Ectodermal cell (in vitro differentiated cells): ENCODE results near the gene NEDD4L.

ENCODE experiments used
- H3K27ac ChIP-seq: 2 replicates; pipeline ENCODE4 v1.7.0; 2013; ENCODE audit warnings: mild to moderate bottlenecking, low read depth, low read length; ENCODE audit not compliant: insufficient read depth, poor library complexity, severe bottlenecking
- H3K27me3 ChIP-seq: 2 replicates; pipeline ENCODE4 v1.7.0; 2013; ENCODE audit warnings: mild to moderate bottlenecking, low read length; ENCODE audit not compliant: insufficient read depth, control insufficient read depth, poor library complexity, severe bottlenecking
- H3K36me3 ChIP-seq: one replicate; pipeline ENCODE4 v1.7.0; 2013; ENCODE audit warnings: low read length; ENCODE audit not compliant: control insufficient read depth, insufficient read depth
- H3K4me1 ChIP-seq: one replicate; pipeline ENCODE4 v1.7.0; 2013; ENCODE audit warnings: low read length; ENCODE audit not compliant: control insufficient read depth, insufficient read depth
- H3K4me3 ChIP-seq: 2 replicates; pipeline ENCODE4 v1.7.0; 2013; ENCODE audit warnings: low read depth, low read length, control low read depth; ENCODE audit not compliant: insufficient read depth
- H3K9me3 ChIP-seq: 2 replicates; pipeline ENCODE4 v1.7.0; 2013; ENCODE audit warnings: mild to moderate bottlenecking, low read length, moderate library complexity; ENCODE audit not compliant: control insufficient read depth
- WGBS, 2 experiments: methylation state at CpG; one replicate each; pipeline ENCODE4 v1.1.7; 2013; ENCODE audit warnings: missing lambda C conversion rate in 2 of 2; 5-methylcytosine and 5-hydroxymethylcytosine counted together

NEDD4L gene

GRCh38 chr18:58313491-58314032 is 269.5 kb downstream of the NEDD4L start:
- Histone ChIP-seq H3K27ac (no peak overlapping the region), H3K9me3 (no peaks in the 10 kb centered on the region), H3K36me3 (no peaks in the 10 kb centered on the region), H3K4me3 (no peak overlapping the region), H3K4me1 (no peaks in the 10 kb centered on the region), H3K27me3 (no peaks in the 10 kb centered on the region)
- WGBS, 2 experiments, result 95 to 97% methylated on average over 5 of the region's 5 CpGs

GRCh38 chr18:58314284-58314683 is 270.3 kb downstream of the NEDD4L start:
- H3K27me3 ChIP-seq, result no peaks in the 10 kb centered on the region
- H3K27ac ChIP-seq, result no peak overlapping the region
- WGBS, 2 experiments, result 93 to 94% methylated on average over 7 of the region's 7 CpGs
- no peaks in the 10 kb centered on the region for H3K36me3 ChIP-seq
- no peak overlapping the region for H3K4me3 ChIP-seq
- H3K4me1 ChIP-seq, result no peaks in the 10 kb centered on the region
- H3K9me3 ChIP-seq, result no peaks in the 10 kb centered on the region

- Histone ChIP-seq H3K27me3 (no peaks in the 10 kb centered on the region), H3K9me3 (no peaks in the 10 kb centered on the region), H3K27ac (no peak overlapping the region), H3K36me3 (no peaks in the 10 kb centered on the region), H3K4me3 (no peak overlapping the region), H3K4me1 (no peaks in the 10 kb centered on the region)
- 85 to 91% methylated on average over 8 of the region's 8 CpGs for WGBS, 2 experiments
Observed at GRCh38 chr18:58315041-58315440, 271.0 kb downstream of the NEDD4L start.

DNA sequence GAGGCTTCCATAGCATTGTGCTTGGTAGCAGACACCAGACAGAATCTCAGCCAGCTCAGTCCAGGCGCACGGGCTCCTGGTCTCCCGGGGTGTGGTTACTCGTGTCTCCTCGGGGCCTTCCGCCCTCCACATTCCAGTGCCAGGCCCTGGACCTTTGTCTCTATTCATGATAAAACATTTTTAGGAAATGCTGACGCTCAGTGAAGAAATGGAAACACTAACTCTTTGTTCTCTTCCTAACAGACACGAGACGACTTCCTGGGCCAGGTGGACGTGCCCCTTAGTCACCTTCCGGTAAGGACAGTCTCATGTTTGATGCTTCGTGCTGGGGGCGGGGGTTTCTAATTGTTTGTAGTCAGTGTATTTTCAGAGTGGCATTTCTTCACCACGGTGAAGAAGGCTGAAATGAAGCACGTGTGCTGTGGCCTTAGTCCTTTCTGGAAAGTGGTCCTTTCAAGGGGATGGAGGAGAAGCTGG is 271.8 kb downstream of the NEDD4L start:
- no peaks in the 10 kb centered on the region for H3K9me3 ChIP-seq
- H3K27ac ChIP-seq, result no peak overlapping the region
- H3K36me3 ChIP-seq, result no peaks in the 10 kb centered on the region
- no peaks in the 10 kb centered on the region for H3K27me3 ChIP-seq
- H3K4me3 ChIP-seq, result no peak overlapping the region
- 89 to 90% methylated on average over 15 of the region's 15 CpGs for WGBS, 2 experiments
- no peaks in the 10 kb centered on the region for H3K4me1 ChIP-seq

- no peaks in the 10 kb centered on the region for H3K4me1 ChIP-seq
- no peak overlapping the region for H3K27ac ChIP-seq
- H3K27me3 ChIP-seq, result no peaks in the 10 kb centered on the region
- H3K9me3 ChIP-seq, result no peaks in the 10 kb centered on the region
- WGBS, 2 experiments, result 82% methylated on average over 16 of the region's 16 CpGs
- no peaks in the 10 kb centered on the region for H3K36me3 ChIP-seq
- H3K4me3 ChIP-seq, result no peak overlapping the region
Observed at GRCh38 chr18:58316396-58317342, 272.6 kb downstream of the NEDD4L start.

DNA sequence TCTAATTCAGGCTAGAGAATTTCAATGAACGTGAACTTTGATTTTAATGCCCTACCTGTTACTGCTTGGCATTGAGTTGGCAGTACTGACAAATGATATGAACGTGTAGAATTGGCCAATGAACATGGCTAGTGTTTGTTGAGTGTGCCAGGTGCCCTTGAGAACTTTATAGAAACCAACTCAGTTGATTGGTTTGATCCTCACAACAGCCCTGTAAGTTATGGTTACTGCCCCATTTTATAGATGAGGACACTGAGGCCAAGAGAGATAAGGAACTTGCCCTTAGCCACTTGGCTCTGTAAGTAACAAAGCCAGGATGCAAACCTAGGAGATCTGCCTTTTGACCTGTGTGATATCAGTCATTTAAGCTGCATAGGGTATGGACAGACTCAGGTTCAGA is 275.7 kb downstream of the NEDD4L start:
- no peaks in the 10 kb centered on the region for H3K4me1 ChIP-seq
- no peak overlapping the region for H3K4me3 ChIP-seq
- H3K27me3 ChIP-seq, result no peaks in the 10 kb centered on the region
- no peaks in the 10 kb centered on the region for H3K36me3 ChIP-seq
- H3K9me3 ChIP-seq, result no peaks in the 10 kb centered on the region
- no peak overlapping the region for H3K27ac ChIP-seq
- WGBS, 2 experiments, result 93% methylated on average over 2 of the region's 2 CpGs

- WGBS, 2 experiments, result 74 to 82% methylated on average over 3 of the region's 3 CpGs
- Histone ChIP-seq H3K4me1 (no peaks in the 10 kb centered on the region), H3K4me3 (no peak overlapping the region), H3K27me3 (no peaks in the 10 kb centered on the region), H3K9me3 (no peaks in the 10 kb centered on the region), H3K36me3 (no peaks in the 10 kb centered on the region), H3K27ac (no peak overlapping the region)
Observed at GRCh38 chr18:58320907-58321561, 277.0 kb downstream of the NEDD4L start.

GRCh38 chr18:58321986-58322385 is 278.0 kb downstream of the NEDD4L start:
- Histone ChIP-seq H3K4me1 (no peaks in the 10 kb centered on the region), H3K27me3 (no peaks in the 10 kb centered on the region), H3K4me3 (no peak overlapping the region), H3K27ac (no peak overlapping the region), H3K36me3 (no peaks in the 10 kb centered on the region), H3K9me3 (no peaks in the 10 kb centered on the region)
- WGBS, 2 experiments, result 61% methylated on average over 6 of the region's 6 CpGs

DNA sequence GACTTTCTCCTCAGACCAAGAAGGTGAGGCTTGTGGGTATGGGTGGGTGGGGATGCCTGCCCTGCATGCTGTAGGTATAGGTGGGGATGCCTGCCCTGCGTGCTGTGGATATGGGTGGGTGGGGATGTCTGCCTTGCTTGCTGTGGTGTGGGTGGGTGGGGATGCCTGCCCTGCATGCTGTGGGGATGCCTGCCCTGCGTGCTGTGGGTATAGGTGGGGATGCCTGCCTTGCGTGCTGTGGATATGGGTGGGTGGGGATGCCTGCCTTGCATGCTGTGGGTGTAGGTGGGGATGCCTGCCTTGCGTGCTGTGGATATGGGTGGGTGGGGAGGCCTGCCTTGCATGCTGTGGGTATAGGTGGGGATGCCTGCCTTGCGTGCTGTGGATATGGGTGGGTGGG is 278.4 kb downstream of the NEDD4L start:
- Histone ChIP-seq H3K9me3 (no peaks in the 10 kb centered on the region), H3K4me1 (no peaks in the 10 kb centered on the region), H3K4me3 (no peak overlapping the region), H3K27me3 (no peaks in the 10 kb centered on the region), H3K36me3 (no peaks in the 10 kb centered on the region), H3K27ac (no peak overlapping the region)
- WGBS, 2 experiments, result 92 to 96% methylated on average over 4 to 5 of the region's 5 CpGs
